Mucosa of stomach (tissue), 1 donor: ENCODE data around the gene CYP2A7.
A peak's percentile ranks its signal among the peaks of the same experiment; 100 is the strongest.
"Not testable (repeated sequence)": the region's sequence is repeated elsewhere in the genome, so short reads cannot be mapped to it uniquely, and the experiment has no call there.

Source experiments
- H3K27me3 ChIP-seq: one replicate; pipeline ENCODE4 v1.7.0; 2013; ENCODE audit warnings: mild to moderate bottlenecking, low read length; ENCODE audit not compliant: control insufficient read depth, insufficient read depth
- H3K36me3 ChIP-seq: one replicate; pipeline ENCODE4 v1.7.0; 2013; ENCODE audit warnings: low read length; ENCODE audit not compliant: control insufficient read depth, insufficient read depth
- H3K4me1 ChIP-seq: one replicate; pipeline ENCODE4 v1.7.0; 2013; ENCODE audit warnings: mild to moderate bottlenecking, low read length; ENCODE audit not compliant: control insufficient read depth, insufficient read depth
- H3K4me3 ChIP-seq: one replicate; pipeline ENCODE4 v1.7.0; 2013; ENCODE audit warnings: low read length
- H3K9ac ChIP-seq: one replicate; pipeline ENCODE4 v1.7.0; 2013; ENCODE audit warnings: mild to moderate bottlenecking, low read length, moderate library complexity
- H3K9me3 ChIP-seq: one replicate; pipeline ENCODE4 v1.7.0; 2013; ENCODE audit warnings: mild to moderate bottlenecking, low read length, moderate library complexity; ENCODE audit not compliant: control insufficient read depth
- donor health status: Pancreatic carcinoma.

The CYP2A7 gene, protein sequence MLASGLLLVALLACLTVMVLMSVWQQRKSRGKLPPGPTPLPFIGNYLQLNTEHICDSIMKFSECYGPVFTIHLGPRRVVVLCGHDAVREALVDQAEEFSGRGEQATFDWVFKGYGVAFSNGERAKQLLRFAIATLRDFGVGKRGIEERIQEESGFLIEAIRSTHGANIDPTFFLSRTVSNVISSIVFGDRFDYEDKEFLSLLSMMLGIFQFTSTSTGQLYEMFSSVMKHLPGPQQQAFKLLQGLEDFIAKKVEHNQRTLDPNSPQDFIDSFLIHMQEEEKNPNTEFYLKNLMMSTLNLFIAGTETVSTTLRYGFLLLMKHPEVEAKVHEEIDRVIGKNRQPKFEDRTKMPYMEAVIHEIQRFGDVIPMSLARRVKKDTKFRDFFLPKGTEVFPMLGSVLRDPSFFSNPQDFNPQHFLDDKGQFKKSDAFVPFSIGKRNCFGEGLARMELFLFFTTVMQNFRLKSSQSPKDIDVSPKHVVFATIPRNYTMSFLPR

DNA sequence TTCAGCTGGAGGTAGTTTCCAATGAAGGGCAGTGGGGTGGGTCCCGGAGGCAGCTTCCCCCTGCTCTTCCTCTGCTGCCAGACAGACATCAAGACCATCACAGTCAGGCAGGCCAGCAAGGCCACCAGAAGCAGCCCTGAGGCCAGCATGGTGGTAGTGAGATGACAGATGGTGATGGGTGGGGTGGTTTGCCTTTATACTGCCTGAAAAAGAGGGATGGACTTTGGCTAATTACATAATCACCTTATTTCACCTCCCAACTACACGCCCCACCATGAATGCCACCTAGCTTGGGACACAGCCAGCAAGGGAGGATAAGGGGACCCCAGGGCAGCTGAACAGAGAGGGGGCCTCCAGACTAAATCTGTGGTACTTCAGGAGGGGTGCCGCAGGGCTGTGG lies at the start of gene CYP2A7:
Gene CYP2A7 (minus strand): TSS at position 170 of the 400 bp plus-strand sequence. CDS start 21 bp downstream, at position 149.
- not testable (repeated sequence) for H3K9ac ChIP-seq, H3K36me3 ChIP-seq, H3K4me1 ChIP-seq, H3K4me3 ChIP-seq, H3K27me3 ChIP-seq, H3K9me3 ChIP-seq

DNA sequence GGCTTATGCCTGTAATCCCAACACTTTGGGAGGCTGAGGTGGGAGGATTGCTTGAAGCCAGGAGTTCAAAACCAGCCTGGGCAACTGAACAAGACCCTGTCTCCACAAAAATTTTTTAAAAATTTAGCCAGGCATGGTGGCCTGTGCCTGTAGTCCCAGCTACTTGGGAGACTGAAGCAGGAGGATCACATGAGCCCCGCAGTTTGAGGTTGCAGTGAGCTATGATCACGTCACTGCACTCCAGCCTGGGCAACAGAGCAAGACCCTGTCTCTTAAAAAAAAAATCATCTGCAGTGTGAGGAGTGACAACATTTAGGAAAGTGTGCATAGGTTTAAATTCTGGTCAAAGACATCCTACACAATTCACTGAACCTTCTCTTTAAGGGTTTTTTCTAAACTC lies 48.8 kb upstream of the CYP2A7 start:
- not testable (repeated sequence) for H3K9me3 ChIP-seq

DNA sequence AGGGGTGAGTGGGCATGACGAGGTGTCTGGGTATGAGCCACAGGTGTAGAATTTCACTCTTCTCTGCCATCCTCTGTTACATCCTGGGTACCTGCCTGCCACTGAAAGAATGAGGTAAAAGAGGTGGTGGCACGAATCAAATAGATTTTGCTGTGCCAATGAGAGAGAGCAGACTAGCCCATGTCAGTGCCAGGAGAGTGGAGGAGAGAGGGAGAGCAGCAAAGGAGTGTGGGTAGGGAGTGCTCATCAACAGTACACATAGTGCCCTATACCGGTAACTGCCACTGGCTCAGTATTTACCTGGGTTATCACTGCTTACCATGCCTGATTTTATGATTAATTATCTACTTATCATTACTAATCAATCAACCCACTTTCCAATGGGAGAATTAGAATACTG lies 47.9 kb upstream of the CYP2A7 start:
- not testable (repeated sequence) for H3K9ac ChIP-seq, H3K9me3 ChIP-seq, H3K4me3 ChIP-seq, H3K36me3 ChIP-seq, H3K4me1 ChIP-seq, H3K27me3 ChIP-seq

More for the DNA sequence above, 48.8 kb upstream of the CYP2A7 start:
- H3K27me3 ChIP-seq, H3K9ac ChIP-seq, H3K36me3 ChIP-seq, H3K4me1 ChIP-seq, H3K4me3 ChIP-seq: not testable (repeated sequence)

DNA sequence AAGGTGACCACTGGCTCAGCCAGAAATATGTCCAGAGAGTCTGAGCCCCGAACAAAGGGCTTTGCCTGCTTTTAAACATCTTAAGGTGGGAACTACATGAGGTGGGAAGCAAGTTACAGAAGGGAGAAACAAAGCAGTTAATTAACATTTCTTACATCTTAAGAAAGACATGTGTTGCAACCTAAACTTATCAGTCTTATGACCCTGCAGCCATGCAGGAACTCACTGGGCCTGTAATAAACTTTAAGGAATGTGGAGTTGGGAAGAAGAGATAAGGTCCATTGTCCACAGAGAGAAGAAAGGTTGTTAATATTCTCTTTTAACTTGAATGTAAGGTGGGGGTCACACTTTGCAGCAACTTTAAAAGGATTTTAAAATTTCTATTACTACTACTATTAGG lies 46.8 kb upstream of the CYP2A7 start:
- Histone ChIP-seq H3K4me3 (no peak overlapping the region), H3K36me3 (no peaks in the 10 kb centered on the region), H3K27me3 (peaks cover 5% of the 10 kb centered on the region), H3K9me3 (no peaks in the 10 kb centered on the region), H3K9ac (no peak overlapping the region), H3K4me1 (peaks cover 10% of the 10 kb centered on the region)

DNA sequence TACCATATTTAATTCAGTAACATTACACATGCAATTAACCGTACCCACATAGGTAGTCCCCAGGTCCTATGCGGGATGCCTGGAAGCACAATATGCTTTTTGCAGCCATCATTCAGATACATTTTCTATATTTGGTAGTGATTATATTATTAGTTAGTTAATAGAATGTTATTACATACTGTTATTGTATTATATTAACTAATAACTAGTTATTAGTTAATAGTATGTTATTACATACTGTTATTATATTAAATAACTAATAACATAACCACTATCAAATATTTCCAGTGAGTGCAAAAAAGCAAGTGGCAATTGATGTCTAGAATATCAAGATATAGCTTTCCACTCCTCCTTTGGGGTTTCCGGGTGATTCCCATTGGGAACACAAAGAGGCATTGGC lies 45.5 kb upstream of the CYP2A7 start:
- Histone ChIP-seq H3K36me3 (no peaks in the 10 kb centered on the region), H3K4me3 (no peak overlapping the region), H3K4me1 (peaks cover 23% of the 10 kb centered on the region), H3K9ac (no peak overlapping the region), H3K9me3 (no peaks in the 10 kb centered on the region), H3K27me3 (peaks cover 5% of the 10 kb centered on the region)

DNA sequence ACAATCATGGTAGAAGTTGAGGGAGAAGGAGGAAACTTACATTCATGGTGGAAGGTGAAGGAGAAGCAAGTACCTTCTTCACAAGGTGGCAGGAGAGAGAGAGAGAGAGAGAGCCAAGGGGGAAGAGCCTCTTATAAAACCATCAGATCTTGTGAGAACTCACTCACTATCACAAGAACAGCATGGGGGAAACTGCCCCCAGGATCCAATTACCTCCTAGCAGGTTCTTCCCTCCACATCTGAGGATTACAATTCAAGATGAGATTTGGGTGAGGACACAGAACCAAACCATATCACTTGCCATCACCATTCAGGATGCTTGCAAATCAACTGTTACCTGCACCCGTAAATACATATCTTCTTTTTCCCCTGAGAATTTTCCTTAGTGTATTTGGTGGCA lies 44.2 kb upstream of the CYP2A7 start:
- H3K27me3 ChIP-seq, H3K4me3 ChIP-seq, H3K9ac ChIP-seq, H3K9me3 ChIP-seq, H3K36me3 ChIP-seq: not testable (repeated sequence)
- H3K4me1 ChIP-seq = peaks cover 36% of the 10 kb centered on the region

DNA sequence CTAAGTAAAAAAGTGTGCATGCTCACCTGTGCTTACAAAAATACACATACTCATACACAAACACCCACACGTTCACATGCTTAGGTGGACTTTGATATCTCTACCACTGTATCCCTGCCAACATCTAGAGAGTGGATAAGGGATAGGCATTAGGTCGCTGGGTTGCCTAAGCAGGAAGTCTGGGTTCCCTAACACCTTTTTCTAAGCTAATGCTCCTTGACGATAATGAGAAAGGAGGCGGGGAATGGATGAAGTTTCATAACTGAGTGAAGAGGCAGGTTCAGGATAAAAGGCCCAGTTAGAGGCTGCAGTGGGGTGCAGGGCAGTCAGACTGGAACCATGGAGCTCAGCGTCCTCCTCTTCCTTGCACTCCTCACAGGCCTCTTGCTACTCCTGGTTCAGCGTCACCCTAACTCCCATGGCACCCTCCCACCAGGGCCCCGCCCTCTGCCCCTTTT lies 41.9 kb upstream of the CYP2A7 start:
- Histone ChIP-seq H3K36me3 (no peaks in the 10 kb centered on the region), H3K4me3 (no peak overlapping the region), H3K9ac (peak overlapping the region; percentile 40), H3K9me3 (peaks cover 4% of the 10 kb centered on the region), H3K27me3 (no peaks in the 10 kb centered on the region), H3K4me1 (peaks cover 43% of the 10 kb centered on the region)

DNA sequence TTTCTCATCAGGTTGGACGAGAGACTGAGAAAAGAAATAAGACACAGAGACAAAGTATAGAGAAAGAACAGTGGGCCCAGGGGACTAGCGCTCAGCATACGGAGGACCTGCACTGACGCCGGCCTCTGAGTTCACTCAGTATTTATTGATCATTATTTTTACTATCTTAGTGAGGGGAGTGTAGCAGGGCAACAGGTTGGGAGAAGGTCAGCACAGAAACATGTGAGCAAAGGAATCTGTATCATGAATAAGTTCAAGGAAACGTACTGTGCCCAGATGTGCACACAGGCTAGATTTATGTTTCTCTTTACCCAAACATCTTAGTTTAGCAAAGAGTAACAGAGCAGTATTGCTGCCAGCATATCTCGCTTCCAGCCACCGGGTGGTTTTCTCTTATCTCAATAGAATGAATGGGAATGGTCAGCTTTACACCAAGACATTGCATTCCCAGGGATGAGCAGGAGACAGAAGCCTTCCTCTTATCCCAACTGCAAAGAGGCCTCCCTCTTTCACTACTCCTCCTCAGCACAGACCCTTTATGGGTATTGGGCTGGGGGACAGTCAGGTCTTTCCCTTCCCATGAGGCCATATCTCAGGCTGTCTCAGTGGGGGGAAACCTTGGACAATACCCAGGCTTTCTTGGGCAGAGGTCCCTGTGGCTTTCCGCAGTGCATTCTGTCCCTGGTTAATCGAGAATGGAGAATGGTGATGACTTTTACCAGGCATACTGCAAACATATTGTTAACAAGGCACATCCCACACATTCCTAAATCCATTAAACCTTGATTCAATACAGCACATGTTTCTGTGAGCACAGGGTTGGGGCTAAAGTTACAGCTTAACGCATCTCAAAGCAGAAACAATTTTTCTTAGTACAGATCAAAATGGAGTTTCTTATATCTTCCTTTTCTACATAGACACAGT lies 40.5 kb upstream of the CYP2A7 start:
- H3K4me3 ChIP-seq, H3K36me3 ChIP-seq, H3K9ac ChIP-seq, H3K27me3 ChIP-seq, H3K9me3 ChIP-seq: not testable (repeated sequence)
- H3K4me1 ChIP-seq = peaks cover 43% of the 10 kb centered on the region

DNA sequence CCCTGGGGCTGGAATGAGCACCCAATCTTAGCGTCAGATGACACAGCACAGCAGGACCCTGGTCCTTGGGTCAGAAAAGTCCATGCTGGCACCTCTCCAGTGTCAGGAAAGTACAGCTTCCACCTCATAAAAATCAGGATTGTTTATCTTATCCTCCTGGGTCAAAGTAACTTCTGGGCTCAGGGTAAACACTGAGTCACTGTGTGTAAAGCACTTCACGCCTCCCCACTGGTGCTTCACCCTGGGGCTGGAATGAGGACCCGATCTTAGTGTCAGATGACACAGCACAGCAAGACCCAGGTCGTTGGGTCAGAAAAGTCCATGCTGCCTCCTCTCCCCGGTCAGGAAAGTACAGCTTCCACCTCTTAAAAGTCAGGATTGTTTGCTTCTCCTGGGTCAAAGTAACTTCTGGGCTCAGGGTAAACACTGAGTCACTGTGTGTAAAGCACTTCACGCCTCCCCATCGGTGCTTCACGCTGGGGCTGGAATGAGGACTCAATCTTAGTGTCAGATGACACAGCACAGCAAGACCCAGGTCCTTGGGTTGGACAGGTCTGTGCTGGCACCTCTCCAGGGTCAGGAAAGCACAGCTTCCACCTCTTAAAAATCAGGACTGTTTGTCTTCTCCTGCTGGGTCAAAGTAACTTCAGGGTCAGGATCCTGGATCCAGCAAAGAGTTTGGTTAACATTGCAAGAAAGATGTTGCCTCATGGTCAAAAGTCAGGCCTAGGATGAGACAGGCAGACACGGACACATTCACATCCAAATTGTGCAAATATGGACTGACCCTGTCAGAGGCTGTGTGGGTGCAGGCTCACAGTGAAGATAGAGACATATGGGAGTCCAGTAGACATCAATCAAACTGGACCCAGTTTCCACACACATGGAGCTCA lies 39.2 kb upstream of the CYP2A7 start:
- H3K9ac ChIP-seq = no peak overlapping the region

DNA sequence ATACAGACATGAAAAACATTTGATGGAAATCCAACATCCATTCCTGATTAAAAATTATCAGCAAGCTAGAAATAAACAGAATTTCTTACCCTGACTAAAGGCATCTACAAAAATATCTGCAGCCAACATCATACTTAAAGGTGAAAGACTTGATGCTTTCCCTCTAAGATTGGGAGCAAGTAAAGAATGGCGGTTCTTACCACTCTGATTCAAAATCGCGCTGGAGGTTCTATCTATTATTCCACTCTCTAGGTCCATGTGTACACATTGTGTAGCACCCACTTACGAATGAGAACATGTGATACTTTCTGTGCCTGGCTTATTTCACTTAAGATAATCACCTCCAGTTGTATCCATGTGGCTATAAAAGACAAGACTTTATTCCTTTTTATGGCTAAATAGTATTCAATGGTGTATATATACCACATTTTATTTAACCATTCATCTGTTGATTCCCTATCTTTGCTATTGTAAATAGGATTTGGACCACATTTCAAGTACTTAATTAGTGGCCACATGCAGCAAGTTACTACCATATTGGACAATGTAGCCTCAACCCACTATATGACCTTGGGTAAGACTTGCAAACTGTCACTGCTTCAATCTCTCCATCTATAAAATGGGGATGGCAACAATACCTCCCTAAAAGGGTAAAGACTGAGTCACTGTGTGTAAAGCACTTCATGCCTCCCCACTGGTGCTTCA lies 38.4 kb upstream of the CYP2A7 start:
- Histone ChIP-seq H3K4me1 (peaks cover 43% of the 10 kb centered on the region), H3K36me3 (no peaks in the 10 kb centered on the region), H3K4me3 (no peak overlapping the region), H3K9me3 (peaks cover 4% of the 10 kb centered on the region), H3K27me3 (no peaks in the 10 kb centered on the region), H3K9ac (no peak overlapping the region)

More for the DNA sequence above, 39.2 kb upstream of the CYP2A7 start:
- peaks cover 4% of the 10 kb centered on the region for H3K9me3 ChIP-seq
- no peak overlapping the region for H3K4me3 ChIP-seq
- H3K27me3 ChIP-seq = no peaks in the 10 kb centered on the region
- peaks cover 43% of the 10 kb centered on the region for H3K4me1 ChIP-seq
- H3K36me3 ChIP-seq = no peaks in the 10 kb centered on the region
